K562 (cell line): ENCODE results near the gene CXXC1. TPM values are rescaled to one million over a fixed set of nuclear protein-coding genes. Genes with fewer than 3 reads are reported as not detected.

Source experiments
- ATAC-seq: fragments of 200-7000 bp; cut with Tn5 transposase; 3 replicates; pipeline ENCODE4 v1.9.1; 2020; ENCODE audit warnings: moderate library complexity
- BruUV-seq: library from RNA; stranded (reverse); fragments of 400-500 nt; replicated peaks from 2 replicates; lab custom pipeline; 2021; lab: Mats Ljungman, UMichigan
- CTCF ChIA-PET: fragments of 300-600 bp; formaldehyde crosslinking; extraction: SDS; loops from one replicate; lab custom pipeline; 2021; ENCODE audit warnings: low intra/inter-chr PET ratio; lab: Yijun Ruan, JAX
- POLR2A ChIA-PET: fragments of 300-600, 350-650 bp; sonication (Branson Sonifier 250); formaldehyde crosslinking; extraction: SDS; loops from one replicate; lab custom pipeline; 2021; ENCODE audit warnings: antibody characterized with exemption, inconsistent platforms; lab: Yijun Ruan, JAX
- DNase-seq, 4 experiments: peaks; one replicate each; pipeline versions ENCODE4 v3.0.0 to v3.0.0-alpha.2; 2011 to 2018; ENCODE audit warnings: low spot score in 3 of 4, mixed read lengths in 3 of 4; ENCODE audit errors: extremely low read depth in 1 of 4
- FAIRE-seq: peaks from 2 replicates; lab custom pipeline; 2011; peaks lifted over from hg19 to GRCh38; lab: Jason Lieb, UNC
- H2AFZ ChIP-seq: 2 replicates; pipeline ENCODE4 v1.6.0; 2011; ENCODE audit warnings: low read depth, low read length, control low read depth, inconsistent platforms
- H3K27ac ChIP-seq: fragments of 200-600 bp; 3 replicates; pipeline ENCODE4 v1.8.0; 2011; ENCODE audit warnings: low read depth, mild to moderate bottlenecking, control low read depth, inconsistent platforms, low read length, moderate library complexity, mixed read lengths; ENCODE audit errors: extremely low read depth
- H3K27me3 ChIP-seq, 2 experiments: fragments of 300-600 bp in 1 of 2; 2 replicates in 1 of 2; 3 replicates in 1 of 2; pipeline versions ENCODE4 v1.6.0 to v1.8.0; 2011; ENCODE audit warnings: inconsistent platforms in 2 of 2, low read length in 2 of 2, mild to moderate bottlenecking in 1 of 2, mixed read lengths in 1 of 2, moderate library complexity in 1 of 2; ENCODE audit not compliant: control insufficient read depth in 2 of 2, insufficient read depth in 2 of 2
- H3K36me3 ChIP-seq: fragments of 300-600 bp; 3 replicates; pipeline ENCODE4 v1.8.0; 2011; ENCODE audit warnings: mild to moderate bottlenecking, low read length, inconsistent platforms; ENCODE audit not compliant: control insufficient read depth, insufficient read depth
- H3K4me1 ChIP-seq, 2 experiments: fragments of 200-600 bp in 1 of 2; replicated peaks in 1 of 2; 2 replicates in 1 of 2; 3 replicates in 1 of 2; pipeline versions ENCODE4 v1.5.1 to v1.8.0; 2011; ENCODE audit warnings: inconsistent platforms in 2 of 2, low read length in 2 of 2, mild to moderate bottlenecking in 1 of 2, mixed read lengths in 1 of 2, moderate library complexity in 1 of 2; ENCODE audit not compliant: control insufficient read depth in 2 of 2, insufficient read depth in 2 of 2
- H3K4me2 ChIP-seq: 2 replicates; pipeline ENCODE4 v1.6.1; 2011; ENCODE audit warnings: low read length, control low read depth, inconsistent platforms, mixed read lengths; ENCODE audit not compliant: insufficient read depth
- H3K4me3 ChIP-seq: fragments of 200-600 bp; sonication (generic), shearing (Covaris generic); 2 replicates; pipeline ENCODE4 v1.5.1; 2016; ENCODE audit warnings: control low read depth, inconsistent platforms
- H3K79me2 ChIP-seq: fragments of 200-600 bp; 3 replicates; pipeline ENCODE4 v1.8.0; 2011; ENCODE audit warnings: low read length, inconsistent platforms; ENCODE audit not compliant: control insufficient read depth, insufficient read depth
- H3K9ac ChIP-seq, 2 experiments: 2 replicates each; pipeline versions ENCODE4 v1.6.0 to v1.6.1; 2011; ENCODE audit warnings: low read depth in 2 of 2, low read length in 2 of 2, control low read depth in 1 of 2, inconsistent platforms in 1 of 2, mild to moderate bottlenecking in 1 of 2, mixed read lengths in 1 of 2; ENCODE audit not compliant: insufficient read depth in 1 of 2
- H3K9me1 ChIP-seq: one replicate; pipeline ENCODE4 v1.6.0; 2011; ENCODE audit warnings: inconsistent platforms, mild to moderate bottlenecking, low read length, moderate library complexity; ENCODE audit not compliant: control insufficient read depth, insufficient read depth
- H3K9me3 ChIP-seq: replicated peaks from 2 replicates; pipeline ENCODE4 v1.5.1; 2011; ENCODE audit warnings: low read depth, low read length, inconsistent platforms; ENCODE audit not compliant: control insufficient read depth, insufficient read depth
- H4K20me1 ChIP-seq: replicated peaks from 2 replicates; pipeline ENCODE4 v1.6.1; 2011; ENCODE audit warnings: low read length, inconsistent platforms, mixed read lengths; ENCODE audit not compliant: control insufficient read depth, insufficient read depth
- ETV1 ChIP-seq: fragments of 450-650 bp; conservative IDR thresholded peaks from 2 replicates; pipeline ENCODE4 v1.6.1; 2016; ENCODE audit warnings: missing genetic modification characterization, control low read depth, low read depth, missing compliant biosample characterization
- FOXM1 ChIP-seq, 2 experiments: fragments of 450-650 bp in 1 of 2; sonication (generic) in 1 of 2; formaldehyde crosslinking in 1 of 2; IDR thresholded peaks; 2 replicates each; pipeline versions ENCODE4 v1.6.1 to v1.9.0; 2017 to 2022; ENCODE audit warnings: low read depth in 2 of 2, mild to moderate bottlenecking in 2 of 2, missing genetic modification reagents in 1 of 2, moderate library complexity in 1 of 2
- HDAC6 ChIP-seq: IDR thresholded peaks from 2 replicates; pipeline ENCODE4 v1.6.1; 2012; ENCODE audit warnings: low read depth, mild to moderate bottlenecking, control low read depth, inconsistent platforms, low read length, moderate library complexity
- HMBOX1 ChIP-seq: sonication (generic); IDR thresholded peaks from 2 replicates; pipeline ENCODE4 v1.6.1; 2016
- NFE2 ChIP-seq: IDR thresholded peaks from 2 replicates; pipeline ENCODE4 v1.6.1; 2014; ENCODE audit warnings: antibody characterized with exemption, low read depth
- PRDM10 ChIP-seq: fragments of 450-650 bp; IDR thresholded peaks from 2 replicates; pipeline ENCODE4 v1.6.1; 2018; ENCODE audit not compliant: partially characterized antibody
- SMARCE1 ChIP-seq: fragments of 450-650 bp; IDR thresholded peaks from 2 replicates; pipeline ENCODE4 v1.7.1; 2016; ENCODE audit warnings: mild to moderate bottlenecking
- SRSF7 ChIP-seq: fragments of 200-400 bp; formaldehyde crosslinking; optimal IDR thresholded peaks from 2 replicates; pipeline ENCODE3; 2017; ENCODE audit warnings: mild to moderate bottlenecking, low read depth, low read length
- TAF9B ChIP-seq: fragments of 450-650 bp; IDR thresholded peaks from 2 replicates; pipeline ENCODE4 v1.6.1; 2018; ENCODE audit warnings: mild to moderate bottlenecking; ENCODE audit not compliant: partially characterized antibody
- TCF7 ChIP-seq: sonication (generic); IDR thresholded peaks from 2 replicates; pipeline ENCODE4 v1.6.1; 2016; ENCODE audit warnings: antibody characterized with exemption, borderline replicate concordance
- TRIM24 ChIP-seq, 2 experiments: fragments of 450-650 bp; IDR thresholded peaks; 2 replicates each; pipeline ENCODE4 v1.6.1; 2016
- U2AF1 ChIP-seq: fragments of 200-400 bp; formaldehyde crosslinking; optimal IDR thresholded peaks from 2 replicates; pipeline ENCODE3; 2017; ENCODE audit warnings: mild to moderate bottlenecking, low read depth, low read length, moderate library complexity
- ZNF75A ChIP-seq: fragments of 450-650 bp; formaldehyde crosslinking; IDR thresholded peaks from 2 replicates; pipeline ENCODE4 v1.4.0; 2020; ENCODE audit warnings: mild to moderate bottlenecking
- WGBS: fragments of 100-300 bp; shearing (Covaris generic); methylation state at CpG from one replicate; pipeline ENCODE4 v1.1.6; 2016; ENCODE audit warnings: low coverage, mixed read lengths; ENCODE audit not compliant: insufficient coverage; ENCODE audit errors: missing lambda C conversion rate; 5-methylcytosine and 5-hydroxymethylcytosine counted together
- in situ Hi-C: fragments of 300-500 bp; cut with MboI; formaldehyde crosslinking; loops from 4 replicates; pipeline ENCODE4 v1.15.0; 2018; ENCODE audit warnings: inconsistent platforms, mixed read lengths
- intact Hi-C: fragments of 100-400 bp; cut with micrococcal nuclease; formaldehyde crosslinking; loops from 2 replicates; pipeline ENCODE4 v1.14.2; 2022
- polyA plus RNA-seq, 8 experiments: library from polyadenylated mRNA; depleted of rRNA in 4 of 8; stranded (reverse) in 5 of 8; unstranded in 3 of 8; fragments of >200 nt; fragmentation: Nextera tagmentation in 2 of 8; fragmentation: Illumina TruSeq in 1 of 8; extraction: Ambion mirVana in 2 of 8; extraction: Trizol in 1 of 8; gene quantifications; 2 replicates each; pipeline versions ENCODE4 v1.2.1 to v1.2.3, GENCODE V29; 2011 to 2014; ENCODE audit warnings: inconsistent platforms in 1 of 8, missing spikeins in 1 of 8
- total RNA-seq, 7 experiments: library from RNA; depleted of rRNA in 6 of 7; stranded (reverse); fragments of >200 nt in 6 of 7; fragmentation: Illumina TruSeq in 2 of 7; extraction: Trizol in 2 of 7; gene quantifications; 2 replicates each; pipeline versions ENCODE4 v1.2.1 to v1.2.3, GENCODE V29; 2011 to 2021; ENCODE audit warnings: low replicate concordance in 1 of 7

The CXXC1 gene
- total and polyA plus RNA-seq, 9 of the 15 experiments (the other 6 are each of a cell fraction or from before 2014, with no cell fraction given), result 3.4 to 81.0 (median 34.1) TPM

- Histone ChIP-seq H3K9me3 (no peaks in the 10 kb centered on the region; the same call in 1 of the 2 replicates), H4K20me1 (no peaks in the 10 kb centered on the region), H3K27me3 (no peaks in the 10 kb centered on the region), H3K27ac (no peak overlapping the region), H3K4me1 (peaks cover 3 to 6% of the 10 kb centered on the region in 2 experiments; a peak in 2 of 5 replicates), H3K4me3 (no peak overlapping the region), H2AFZ (peak overlapping the region; percentile 75), H3K36me3 (no peaks in the 10 kb centered on the region), H3K79me2 (no peaks in the 10 kb centered on the region), H3K9me1 (no peaks in the 10 kb centered on the region), H3K4me2 (peak overlapping the region; percentile 51), H3K9ac (no peak overlapping the region)
- DNase-seq (peak in 2 of 4 experiments; percentile 13 to 31), FAIRE-seq (peak; percentile 52), ATAC-seq (peak; percentile 87)
- no TSS peak for BruUV-seq
- 28% methylated on average over 5 of the region's 5 CpGs for WGBS
- CTCF ChIA-PET, result no interaction called here
- POLR2A ChIA-PET, result interaction anchor here (0.9 kb wide), 1 partner anchor 12 kb away, joined by 3 read pairs; no protein-coding TSS in a partner anchor
- TF ChIP-seq TRIM24 (IDR thresholded peaks at IDR 0.05) (no peak), FOXM1 (IDR thresholded peaks at IDR 0.05; ENCODE audit: low read depth) (no peak), FOXM1 (CRISPR knock-in tag; IDR thresholded peaks at IDR 0.05; ENCODE audit: low read depth) (no peak), TAF9B (no peak), NFE2 (no peak), U2AF1 (no peak), ETV1 (tag) (no peak), SMARCE1 (no peak), SRSF7 (no peak), ZNF75A (CRISPR knock-in tag) (no peak), HDAC6 (no peak), PRDM10 (peak; percentile 50), HMBOX1 (peak; percentile 43; the same call in 1 of the 2 replicates), TCF7 (no peak)
- intact Hi-C loops, result no loop called here
- in situ Hi-C loops, result no loop called here
Measured at GRCh38 chr18:50301074-50301473, 13.6 kb upstream of the CXXC1 start.
